ENCODE results near the gene MCC.

The MCC gene

GRCh38 chr5:113166261-113166660 lies 322.0 kb downstream of the MCC start:
- no peak for TF ChIP-seq EZH2phosphoT487 (IDR thresholded peaks at IDR 0.05; ENCODE audit: low read length)
- no peak for TF ChIP-seq CTCF (IDR thresholded peaks at IDR 0.05; ENCODE audit: low read length)
- TF ChIP-seq EZH2 (optimal IDR thresholded peaks at IDR 0.05; ENCODE audit: low read depth, low read length) = no peak
- Histone ChIP-seq H3K9ac (ENCODE audit: low read length) (no peak overlapping the region), H3K36me3 (replicated peaks; ENCODE audit: insufficient read depth, low read length) (no peaks in the 10 kb centered on the region), H3K27me3 (replicated peaks; ENCODE audit: insufficient read depth, low read length) (no peaks in the 10 kb centered on the region), H3K4me1 (ENCODE audit: low read length) (no peaks in the 10 kb centered on the region), H3K9me3 (replicated peaks; ENCODE audit: insufficient read depth, low read length) (no peaks in the 10 kb centered on the region), H3K79me2 (ENCODE audit: low read length) (peaks cover 99% of the 10 kb centered on the region), H3K27ac (ENCODE audit: low read length) (no peak overlapping the region), H3K9me2 (replicated peaks; ENCODE audit: insufficient read depth, low read length) (no peaks in the 10 kb centered on the region), H3K4me3 (ENCODE audit: low read length) (no peak overlapping the region), H3K4me2 (ENCODE audit: low read depth, low read length) (no peak overlapping the region), H2AFZ (ENCODE audit: low read length) (no peak overlapping the region), H4K20me1 (ENCODE audit: insufficient read depth, low read length) (peaks cover 23% of the 10 kb centered on the region), H3F3A (ENCODE audit: insufficient read depth, low read length) (no peaks in the 10 kb centered on the region)
- DNase-seq = no peak

GRCh38 chr5:113164021-113164420 lies 324.2 kb downstream of the MCC start:
- no peaks in the 10 kb centered on the region for H3K9me3 ChIP-seq (replicated peaks; ENCODE audit: insufficient read depth, low read length)
- H3K9ac ChIP-seq (ENCODE audit: low read length) = no peak overlapping the region
- no peak for TF ChIP-seq CTCF (IDR thresholded peaks at IDR 0.05; ENCODE audit: low read length)
- no peak for TF ChIP-seq EZH2phosphoT487 (IDR thresholded peaks at IDR 0.05; ENCODE audit: low read length)
- no peak for TF ChIP-seq EZH2 (optimal IDR thresholded peaks at IDR 0.05; ENCODE audit: low read depth, low read length)
- H2AFZ ChIP-seq (ENCODE audit: low read length) = no peak overlapping the region
- H3K36me3 ChIP-seq (replicated peaks; ENCODE audit: insufficient read depth, low read length) = no peaks in the 10 kb centered on the region
- peaks cover 5% of the 10 kb centered on the region; the same call in 1 of the 2 replicates for H3K4me1 ChIP-seq (ENCODE audit: low read length)
- H3K9me2 ChIP-seq (replicated peaks; ENCODE audit: insufficient read depth, low read length) = no peaks in the 10 kb centered on the region
- H3K4me2 ChIP-seq (ENCODE audit: low read depth, low read length) = no peak overlapping the region
- no peak for DNase-seq
- peaks cover 97% of the 10 kb centered on the region for H3K79me2 ChIP-seq (ENCODE audit: low read length)
- H3K27ac ChIP-seq (ENCODE audit: low read length) = no peak overlapping the region
- no peaks in the 10 kb centered on the region for H3F3A ChIP-seq (ENCODE audit: insufficient read depth, low read length)
- peaks cover 16% of the 10 kb centered on the region for H4K20me1 ChIP-seq (ENCODE audit: insufficient read depth, low read length)
- no peak overlapping the region for H3K4me3 ChIP-seq (ENCODE audit: low read length)
- H3K27me3 ChIP-seq (replicated peaks; ENCODE audit: insufficient read depth, low read length) = no peaks in the 10 kb centered on the region

- Histone ChIP-seq H3K4me1 (ENCODE audit: low read length) (peaks cover 7% of the 10 kb centered on the region; the same call in 1 of the 2 replicates), H3K36me3 (replicated peaks; ENCODE audit: insufficient read depth, low read length) (no peaks in the 10 kb centered on the region), H3K27ac (ENCODE audit: low read length) (no peak overlapping the region), H3K27me3 (replicated peaks; ENCODE audit: insufficient read depth, low read length) (no peaks in the 10 kb centered on the region), H4K20me1 (ENCODE audit: insufficient read depth, low read length) (peaks cover 16% of the 10 kb centered on the region), H3K4me3 (ENCODE audit: low read length) (no peak overlapping the region), H3K4me2 (ENCODE audit: low read depth, low read length) (no peak overlapping the region), H3K79me2 (ENCODE audit: low read length) (peaks cover 97% of the 10 kb centered on the region), H3K9ac (ENCODE audit: low read length) (no peak overlapping the region), H3F3A (ENCODE audit: insufficient read depth, low read length) (no peaks in the 10 kb centered on the region), H3K9me3 (replicated peaks; ENCODE audit: insufficient read depth, low read length) (no peaks in the 10 kb centered on the region), H2AFZ (ENCODE audit: low read length) (no peak overlapping the region), H3K9me2 (replicated peaks; ENCODE audit: insufficient read depth, low read length) (no peaks in the 10 kb centered on the region)
- no peak for TF ChIP-seq EZH2 (optimal IDR thresholded peaks at IDR 0.05; ENCODE audit: low read depth, low read length)
- TF ChIP-seq CTCF (IDR thresholded peaks at IDR 0.05; ENCODE audit: low read length) = no peak
- TF ChIP-seq EZH2phosphoT487 (IDR thresholded peaks at IDR 0.05; ENCODE audit: low read length) = no peak
- no peak for DNase-seq
Measured at GRCh38 chr5:113163328-113163727, 324.9 kb downstream of the MCC start.

Data from MM.1S (cell line).